Endothelial cell of umbilical vein (primary cell): ENCODE data around the gene DPP6. TPM values are rescaled to one million over a fixed set of nuclear protein-coding genes. Genes with fewer than 3 reads are reported as not detected.

ENCODE experiments used
- BruUV-seq: library from RNA; stranded (reverse); fragments of 400-500 nt; replicated peaks from 2 replicates; lab custom pipeline; 2021; lab: Mats Ljungman, UMichigan
- CTCF ChIA-PET: fragments of 300-600, 350-600 bp; sonication (Branson Sonifier 250); formaldehyde crosslinking; loops from one replicate; lab custom pipeline; 2021; ENCODE audit warnings: antibody characterized with exemption, inconsistent platforms; lab: Charles Lee
- POLR2A ChIA-PET: fragments of 300-600, 350-600 bp; sonication (Branson Sonifier 250); formaldehyde crosslinking; loops from one replicate; lab custom pipeline; 2021; ENCODE audit warnings: antibody characterized with exemption, inconsistent platforms; lab: Charles Lee
- DNase-seq: peaks from one replicate; pipeline ENCODE4 v3.0.0-alpha.2; 2011; ENCODE audit warnings: low read depth, low spot score
- FAIRE-seq: peaks from 2 replicates; lab custom pipeline; 2011; peaks lifted over from hg19 to GRCh38; lab: Jason Lieb, UNC
- H2AFZ ChIP-seq: 2 replicates; pipeline ENCODE4 v1.6.0; 2012; ENCODE audit warnings: low read depth, low read length, control low read depth, inconsistent platforms
- H3K27ac ChIP-seq: 2 replicates; pipeline ENCODE4 v1.5.1; 2011; ENCODE audit warnings: low read depth, mild to moderate bottlenecking, control low read depth, low read length, moderate library complexity; ENCODE audit not compliant: insufficient read depth
- H3K27me3 ChIP-seq, 2 experiments: 2 replicates each; pipeline versions ENCODE4 v1.6.0 to v1.6.1; 2011; ENCODE audit warnings: low read length in 2 of 2, mixed read lengths in 1 of 2; ENCODE audit not compliant: control insufficient read depth in 2 of 2, insufficient read depth in 2 of 2
- H3K36me3 ChIP-seq, 2 experiments: 2 replicates in 1 of 2; 3 replicates in 1 of 2; pipeline ENCODE4 v1.5.1; 2011; ENCODE audit warnings: low read length in 2 of 2, mild to moderate bottlenecking in 1 of 2, moderate library complexity in 1 of 2; ENCODE audit not compliant: control insufficient read depth in 2 of 2, insufficient read depth in 2 of 2; ENCODE audit errors: extremely low read depth in 1 of 2
- H3K4me1 ChIP-seq: 3 replicates; pipeline ENCODE4 v1.5.1; 2011; ENCODE audit warnings: mild to moderate bottlenecking, low read length; ENCODE audit not compliant: control insufficient read depth, insufficient read depth; ENCODE audit errors: extremely low read depth
- H3K4me2 ChIP-seq: 2 replicates; pipeline ENCODE4 v1.6.1; 2011; ENCODE audit warnings: low read length, control low read depth, mixed read lengths; ENCODE audit not compliant: insufficient read depth
- H3K4me3 ChIP-seq, 3 experiments: fragments of 200-600 bp in 1 of 3; sonication (generic), shearing (Covaris generic) in 1 of 3; replicated peaks in 1 of 3; 2 replicates each; pipeline ENCODE4 v1.5.1; 2011 to 2016; ENCODE audit warnings: control low read depth in 3 of 3, low read length in 3 of 3, mild to moderate bottlenecking in 2 of 3, inconsistent platforms in 1 of 3, low read depth in 1 of 3, moderate library complexity in 1 of 3; ENCODE audit not compliant: insufficient read depth in 1 of 3
- H3K79me2 ChIP-seq: 2 replicates; pipeline ENCODE4 v1.6.0; 2012; ENCODE audit warnings: low read length, inconsistent platforms; ENCODE audit not compliant: control insufficient read depth, insufficient read depth
- H3K9ac ChIP-seq: replicated peaks from 2 replicates; pipeline ENCODE3; 2011; ENCODE audit warnings: low read length, control low read depth; ENCODE audit not compliant: insufficient read depth; ENCODE audit errors: extremely low read depth
- H3K9me1 ChIP-seq: replicated peaks from 3 replicates; pipeline ENCODE4 v1.6.0; 2011; ENCODE audit warnings: mild to moderate bottlenecking, low read length; ENCODE audit not compliant: control insufficient read depth, insufficient read depth; ENCODE audit errors: extremely low read depth
- H3K9me3 ChIP-seq: replicated peaks from 2 replicates; pipeline ENCODE4 v1.5.1; 2012; ENCODE audit warnings: low read length, inconsistent platforms; ENCODE audit not compliant: control insufficient read depth, insufficient read depth
- H4K20me1 ChIP-seq: replicated peaks from 2 replicates; pipeline ENCODE3; 2011; ENCODE audit warnings: mild to moderate bottlenecking, low read length; ENCODE audit not compliant: control insufficient read depth, insufficient read depth; ENCODE audit errors: extremely low read depth
- CTCF ChIP-seq, 2 donors: IDR thresholded peaks; 1 replicate in 1 of 2; 2 replicates in 1 of 2; pipeline ENCODE4 v1.5.1; 2011; ENCODE audit warnings: low read length in 2 of 2, mild to moderate bottlenecking in 2 of 2, moderate library complexity in 2 of 2, control low read depth in 1 of 2, inconsistent platforms in 1 of 2, low read depth in 1 of 2; ENCODE audit not compliant: insufficient read depth in 1 of 2; ENCODE audit errors: extremely low read depth in 1 of 2
- EZH2 ChIP-seq: IDR thresholded peaks from 2 replicates; pipeline ENCODE4 v1.6.1; 2012; ENCODE audit warnings: borderline replicate concordance, low read depth, mild to moderate bottlenecking, moderate library complexity, low read length, inconsistent platforms; ENCODE audit not compliant: severe bottlenecking
- FOS ChIP-seq: IDR thresholded peaks from 2 replicates; pipeline ENCODE4 v1.6.1; 2011; ENCODE audit warnings: mild to moderate bottlenecking, low read length, moderate library complexity, borderline replicate concordance; ENCODE audit not compliant: insufficient read depth
- GATA2 ChIP-seq: IDR thresholded peaks from 2 replicates; pipeline ENCODE4 v1.7.0; 2011; ENCODE audit warnings: low read depth, mild to moderate bottlenecking, moderate library complexity, mixed read lengths, low read length; ENCODE audit not compliant: insufficient read length, insufficient read depth
- JUN ChIP-seq: IDR thresholded peaks from 2 replicates; pipeline ENCODE4 v1.6.1; 2011; ENCODE audit warnings: borderline replicate concordance, low read depth; ENCODE audit not compliant: insufficient read length, insufficient read depth
- MAX ChIP-seq: IDR thresholded peaks from 2 replicates; pipeline ENCODE4 v1.6.1; 2011; ENCODE audit not compliant: insufficient read depth, insufficient read length
- MYC ChIP-seq: IDR thresholded peaks from one replicate; pipeline ENCODE4 v1.6.1; 2011; ENCODE audit warnings: mild to moderate bottlenecking, low read depth, low read length
- POLR2A ChIP-seq: IDR thresholded peaks from 2 replicates; pipeline ENCODE4 v1.6.1; 2012; ENCODE audit warnings: low read depth, mild to moderate bottlenecking, control low read depth, low read length
- POLR2AphosphoS5 ChIP-seq: IDR thresholded peaks from 2 replicates; pipeline ENCODE4 v1.6.1; 2012; ENCODE audit warnings: low read depth, mild to moderate bottlenecking, control low read depth, low read length, moderate library complexity; ENCODE audit not compliant: insufficient read depth
- dilution Hi-C: fragments of 300-500 bp; cut with MboI; formaldehyde crosslinking; loops from one replicate; pipeline ENCODE4 v1.15.0; 2019; ENCODE audit warnings: low sequenced_read_pairs; ENCODE audit not compliant: extremely low pct_ligation_motif_present
- intact Hi-C: fragments of 100-400 bp; cut with micrococcal nuclease; formaldehyde crosslinking; loops from one replicate; pipeline ENCODE4 v1.10.0; 2022
- polyA plus RNA-seq, 4 experiments: library from polyadenylated mRNA; depleted of rRNA in 3 of 4; stranded (reverse) in 3 of 4; unstranded in 1 of 4; fragments of >200 nt; gene quantifications; 2 replicates each; pipeline versions ENCODE4 v1.2.1 to v1.2.3, GENCODE V29; 2011 to 2012; ENCODE audit warnings: missing spikeins in 1 of 4
- total RNA-seq: library from RNA; stranded (reverse); gene quantifications from 2 replicates; pipeline ENCODE4 v1.2.3, GENCODE V29; 2021

Gene DPP6
- total and polyA plus RNA-seq, 2 donors (not counting 3 experiments of a cell fraction or from before 2014, with no cell fraction given) = not detected

- no peak for DNase-seq
- BruUV-seq = no TSS peak
Measured at GRCh38 chr7:154336295-154336694, 284.1 kb downstream of the DPP6 start.

GRCh38 chr7:154338701-154339506 lies 286.7 kb downstream of the DPP6 start:
- no peak for DNase-seq
- H3K4me2 ChIP-seq = no peak overlapping the region
- peaks cover 5% of the 10 kb centered on the region for H3K9me3 ChIP-seq
- dilution Hi-C loops = no loop called here
- FAIRE-seq = no peak
- TF ChIP-seq MYC (no peak), POLR2AphosphoS5 (no peak), JUN (no peak), FOS (no peak), MAX (no peak), GATA2 (no peak), CTCF (IDR thresholded peaks at IDR 0.05; ENCODE audit: extremely low read depth in 1 of 2, insufficient read depth in 1 of 2, low read depth in 1 of 2, low read length in 2 of 2) (no peak), EZH2 (no peak), POLR2A (no peak)
- H3K36me3 ChIP-seq = no peaks in the 10 kb centered on the region
- H3K9ac ChIP-seq = no peak overlapping the region
- no peak overlapping the region for H2AFZ ChIP-seq
- H3K4me3 ChIP-seq = no peak overlapping the region
- no peaks in the 10 kb centered on the region for H3K9me1 ChIP-seq
- BruUV-seq = no TSS peak
- ChIA-PET CTCF (no interaction called here), POLR2A (no interaction called here)
- H3K27ac ChIP-seq = no peak overlapping the region
- no peaks in the 10 kb centered on the region for H4K20me1 ChIP-seq
- intact Hi-C loops = no loop called here
- H3K79me2 ChIP-seq = no peaks in the 10 kb centered on the region
- H3K4me1 ChIP-seq = no peaks in the 10 kb centered on the region
- no peaks in the 10 kb centered on the region for H3K27me3 ChIP-seq

More at GRCh38 chr7:154336295-154336694, 284.1 kb downstream of the DPP6 start:
- Histone ChIP-seq H3K27me3 (no peaks in the 10 kb centered on the region), H3K4me3 (no peak overlapping the region), H4K20me1 (no peaks in the 10 kb centered on the region), H3K36me3 (no peaks in the 10 kb centered on the region), H3K79me2 (no peaks in the 10 kb centered on the region), H2AFZ (no peak overlapping the region), H3K9ac (no peak overlapping the region), H3K9me3 (peaks cover 7% of the 10 kb centered on the region), H3K4me2 (no peak overlapping the region), H3K27ac (no peak overlapping the region), H3K9me1 (no peaks in the 10 kb centered on the region), H3K4me1 (no peaks in the 10 kb centered on the region)
- intact Hi-C loops = no loop called here
- CTCF ChIA-PET = no interaction called here
- TF ChIP-seq EZH2 = no peak
- FAIRE-seq = no peak
- dilution Hi-C loops = no loop called here
- POLR2A ChIA-PET = no interaction called here
